HCT116 (cell line): ENCODE results near the gene RNH1. TPM values are rescaled to one million over a fixed set of nuclear protein-coding genes. Genes with fewer than 3 reads are reported as not detected.

Experiments used
- ATAC-seq: fragments of 200-7000 bp; cut with Tn5 transposase; 2 replicates; pipeline ENCODE4 v1.9.1; 2020; ENCODE audit warnings: mild to moderate bottlenecking, moderate library complexity
- BruUV-seq: library from RNA; stranded (reverse); fragments of 400-500 nt; replicated peaks from 2 replicates; lab custom pipeline; 2021; lab: Mats Ljungman, UMichigan
- CTCF ChIA-PET: fragments of 300-600 bp; sonication (Branson Sonifier 250); formaldehyde crosslinking; loops from one replicate; lab custom pipeline; 2021; ENCODE audit warnings: antibody characterized with exemption; lab: Charles Lee
- POLR2A ChIA-PET: fragments of 300-600, 350-600 bp; sonication (Branson Sonifier 250); formaldehyde crosslinking; loops from one replicate; lab custom pipeline; 2021; ENCODE audit warnings: antibody characterized with exemption; lab: Charles Lee
- RAD21 ChIA-PET, 2 experiments: fragments of 300-600 bp; sonication (Branson Sonifier 250); formaldehyde crosslinking; loops; one replicate each; lab custom pipeline; 2023; ENCODE audit warnings: low total read pairs in 2 of 2; ENCODE audit not compliant: uncharacterized antibody in 2 of 2, unreplicated experiment in 2 of 2, low non-redundant PET in 1 of 2; lab: Charles Lee
- DNase-seq: peaks from one replicate; pipeline ENCODE4 v3.0.0-alpha.2; 2010; ENCODE audit warnings: low read depth, low spot score
- H2AFZ ChIP-seq: fragments of 200-600 bp; shearing (Covaris generic), sonication (generic); 2 replicates; pipeline ENCODE4 v1.6.1; 2017; ENCODE audit warnings: low read depth, mixed run types, mixed read lengths, antibody characterized with exemption, low read length; ENCODE audit not compliant: poor library complexity, severe bottlenecking
- H3K27ac ChIP-seq: 2 replicates; pipeline ENCODE4 v1.5.1; 2012; ENCODE audit warnings: low read depth, low read length
- H3K27me3 ChIP-seq: fragments of 200-600 bp; sonication (generic); 2 replicates; pipeline ENCODE4 v1.6.1; 2016; ENCODE audit warnings: mixed run types, low read length, mixed read lengths; ENCODE audit not compliant: insufficient read depth
- H3K36me3 ChIP-seq, 2 experiments: fragments of 200-500 bp in 1 of 2; fragments of 200-600 bp in 1 of 2; sonication (Bioruptor generic) in 1 of 2; sonication (generic) in 1 of 2; 2 replicates each; pipeline versions ENCODE4 v1.5.1 to v1.6.1; 2014 to 2016; ENCODE audit warnings: low read length in 2 of 2, inconsistent platforms in 1 of 2, mixed read lengths in 1 of 2, mixed run types in 1 of 2; ENCODE audit not compliant: insufficient read depth in 2 of 2, control insufficient read depth in 1 of 2
- H3K4me1 ChIP-seq, 2 experiments: fragments of 200-600 bp in 1 of 2; sonication (generic) in 1 of 2; 2 replicates each; pipeline versions ENCODE4 v1.5.1 to v1.6.1; 2012 to 2017; ENCODE audit warnings: low read length in 2 of 2, inconsistent platforms in 1 of 2, mild to moderate bottlenecking in 1 of 2, mixed read lengths in 1 of 2, mixed run types in 1 of 2, moderate library complexity in 1 of 2; ENCODE audit not compliant: insufficient read depth in 2 of 2, control insufficient read depth in 1 of 2
- H3K4me2 ChIP-seq: fragments of 200-600 bp; sonication (generic); 2 replicates; pipeline ENCODE4 v1.6.1; 2017; ENCODE audit warnings: mixed run types, low read length, mixed read lengths
- H3K4me3 ChIP-seq, 2 experiments: fragments of 200-600 bp in 1 of 2; sonication (generic) in 1 of 2; replicated peaks in 1 of 2; 2 replicates each; pipeline ENCODE4 v1.5.1; 2011 to 2016; ENCODE audit warnings: low read length in 2 of 2, control low read depth in 1 of 2, low read depth in 1 of 2, mild to moderate bottlenecking in 1 of 2, mixed read lengths in 1 of 2, mixed run types in 1 of 2
- H3K79me2 ChIP-seq: fragments of 200-600 bp; sonication (generic); 2 replicates; pipeline ENCODE4 v1.6.1; 2017; ENCODE audit warnings: mild to moderate bottlenecking, mixed run types, low read length, moderate library complexity, mixed read lengths; ENCODE audit not compliant: insufficient read depth
- H3K9ac ChIP-seq: fragments of 200-600 bp; sonication (generic); 2 replicates; pipeline ENCODE4 v1.6.1; 2016; ENCODE audit warnings: low read length, mixed read lengths
- H3K9me2 ChIP-seq: fragments of 200-600 bp; sonication (generic), shearing (Covaris generic); 2 replicates; pipeline ENCODE4 v1.6.1; 2017; ENCODE audit warnings: mixed run types, mild to moderate bottlenecking, moderate library complexity; ENCODE audit not compliant: insufficient read depth
- H3K9me3 ChIP-seq, 2 experiments: fragments of 200-500 bp in 1 of 2; fragments of 200-600 bp in 1 of 2; sonication (Bioruptor generic) in 1 of 2; sonication (generic) in 1 of 2; 2 replicates each; pipeline ENCODE4 v1.6.1; 2014 to 2017; ENCODE audit warnings: low read length in 2 of 2, mixed read lengths in 2 of 2, inconsistent platforms in 1 of 2, low read depth in 1 of 2, mild to moderate bottlenecking in 1 of 2, mixed run types in 1 of 2, moderate library complexity in 1 of 2; ENCODE audit not compliant: control insufficient read depth in 1 of 2, insufficient read depth in 1 of 2
- H4K20me1 ChIP-seq: fragments of 200-600 bp; sonication (generic), shearing (Covaris generic); 2 replicates; pipeline ENCODE4 v1.6.1; 2017; ENCODE audit warnings: mixed run types, mild to moderate bottlenecking, moderate library complexity; ENCODE audit not compliant: insufficient read depth
- ATF3 ChIP-seq: IDR thresholded peaks from 2 replicates; pipeline ENCODE4 v1.6.1; 2012
- EGR1 ChIP-seq: IDR thresholded peaks from 2 replicates; pipeline ENCODE4 v1.6.1; 2012; ENCODE audit warnings: low read depth
- EZH2 ChIP-seq: fragments of 200-600 bp; sonication (generic); IDR thresholded peaks from 2 replicates; pipeline ENCODE4 v1.6.1; 2017; ENCODE audit warnings: antibody characterized with exemption, mixed run types
- MAX ChIP-seq: IDR thresholded peaks from 2 replicates; pipeline ENCODE4 v1.6.1; 2012
- POLR2AphosphoS5 ChIP-seq: IDR thresholded peaks from 2 replicates; pipeline ENCODE4 v1.6.1; 2011; ENCODE audit warnings: mild to moderate bottlenecking, low read depth, low read length, moderate library complexity
- RAD21 ChIP-seq: IDR thresholded peaks from 2 replicates; pipeline ENCODE4 v1.6.1; 2012; ENCODE audit warnings: low read depth, mild to moderate bottlenecking
- SRF ChIP-seq: IDR thresholded peaks from 2 replicates; pipeline ENCODE4 v1.6.1; 2012; ENCODE audit warnings: low read depth
- TCF7L2 ChIP-seq: IDR thresholded peaks from 2 replicates; pipeline ENCODE4 v1.7.0; 2011; ENCODE audit warnings: borderline replicate concordance, inconsistent platforms; ENCODE audit not compliant: insufficient read depth, insufficient read length; ENCODE audit errors: extremely low read depth
- YY1 ChIP-seq: IDR thresholded peaks from 2 replicates; pipeline ENCODE4 v1.6.1; 2011; ENCODE audit warnings: low read length, low read depth, moderate library complexity, mild to moderate bottlenecking; ENCODE audit not compliant: insufficient replicate concordance; ENCODE audit errors: extremely low read depth
- ZFX ChIP-seq: fragments of 450-650 bp; IDR thresholded peaks from 2 replicates; pipeline ENCODE4 v1.6.1; 2017
- intact Hi-C: fragments of 100-400 bp; cut with micrococcal nuclease; formaldehyde crosslinking; loops from 2 replicates; pipeline ENCODE4 v1.10.0; 2022
- total RNA-seq: library from RNA; stranded (reverse); gene quantifications from one replicate; pipeline ENCODE4 v1.2.1, GENCODE V29; 2021; ENCODE audit not compliant: unreplicated experiment
- TF ChIP-seq, protein P1 (sequence below), 3 experiments: fragments of 200-600 bp in 1 of 3; sonication (generic) in 1 of 3; IDR thresholded peaks in 2 of 3; conservative IDR thresholded peaks in 1 of 3; 2 replicates each; pipeline ENCODE4 v1.5.1; 2012 to 2017; ENCODE audit warnings: low read depth in 2 of 3, low read length in 2 of 3, antibody characterized with exemption in 1 of 3, borderline replicate concordance in 1 of 3, control low read depth in 1 of 3, mild to moderate bottlenecking in 1 of 3, mixed read lengths in 1 of 3, mixed run types in 1 of 3, moderate library complexity in 1 of 3; ENCODE audit not compliant: insufficient read depth in 1 of 3

The RNH1 gene
- total RNA-seq, 1 experiment from 2014 or later: 120 TPM

DNA sequence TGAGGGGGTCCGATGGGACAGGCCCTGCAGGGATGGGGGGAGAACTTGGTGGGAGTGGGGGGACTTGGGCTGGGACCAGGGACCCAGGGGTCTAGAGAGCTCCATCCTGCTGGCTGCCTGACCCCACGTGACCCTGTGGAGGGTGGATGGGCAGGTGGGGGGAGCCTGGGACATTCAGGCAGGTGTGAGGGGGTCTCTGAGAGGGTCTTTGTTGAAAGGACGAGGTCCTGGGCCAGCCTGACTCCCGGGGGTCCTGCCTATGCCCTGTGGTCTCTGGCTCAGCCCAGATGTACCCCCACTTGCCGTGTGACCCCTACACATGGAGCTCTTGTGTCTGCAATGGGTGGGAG, 37.8 kb upstream of the RNH1 start:
- no peak overlapping the region for H2AFZ ChIP-seq
- CTCF ChIA-PET: no interaction called here
- no peaks in the 10 kb centered on the region for H3K36me3 ChIP-seq
- ATAC-seq: no peak
- no peak for TF ChIP-seq EGR1
- no peak for TF ChIP-seq TCF7L2
- no peak for TF ChIP-seq POLR2AphosphoS5
- no peak for TF ChIP-seq ZFX
- TF ChIP-seq MAX: no peak
- no peak for TF ChIP-seq YY1
- no peak for TF ChIP-seq EZH2
- TF ChIP-seq, protein P1, sequence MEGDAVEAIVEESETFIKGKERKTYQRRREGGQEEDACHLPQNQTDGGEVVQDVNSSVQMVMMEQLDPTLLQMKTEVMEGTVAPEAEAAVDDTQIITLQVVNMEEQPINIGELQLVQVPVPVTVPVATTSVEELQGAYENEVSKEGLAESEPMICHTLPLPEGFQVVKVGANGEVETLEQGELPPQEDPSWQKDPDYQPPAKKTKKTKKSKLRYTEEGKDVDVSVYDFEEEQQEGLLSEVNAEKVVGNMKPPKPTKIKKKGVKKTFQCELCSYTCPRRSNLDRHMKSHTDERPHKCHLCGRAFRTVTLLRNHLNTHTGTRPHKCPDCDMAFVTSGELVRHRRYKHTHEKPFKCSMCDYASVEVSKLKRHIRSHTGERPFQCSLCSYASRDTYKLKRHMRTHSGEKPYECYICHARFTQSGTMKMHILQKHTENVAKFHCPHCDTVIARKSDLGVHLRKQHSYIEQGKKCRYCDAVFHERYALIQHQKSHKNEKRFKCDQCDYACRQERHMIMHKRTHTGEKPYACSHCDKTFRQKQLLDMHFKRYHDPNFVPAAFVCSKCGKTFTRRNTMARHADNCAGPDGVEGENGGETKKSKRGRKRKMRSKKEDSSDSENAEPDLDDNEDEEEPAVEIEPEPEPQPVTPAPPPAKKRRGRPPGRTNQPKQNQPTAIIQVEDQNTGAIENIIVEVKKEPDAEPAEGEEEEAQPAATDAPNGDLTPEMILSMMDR (IDR thresholded peaks at IDR 0.05 in 2 of 3, conservative IDR thresholded peaks at IDR 0.05 in 1 of 3; ENCODE audit: borderline replicate concordance in 1 of 3, insufficient read depth in 1 of 3, low read depth in 2 of 3, low read length in 2 of 3): no peak
- no peak for TF ChIP-seq SRF
- no peak for TF ChIP-seq RAD21
- TF ChIP-seq ATF3: no peak
- TF ChIP-seq, all 23 proteins: peak for 0
- RAD21 ChIA-PET: no interaction called here
- Histone ChIP-seq H3K4me3 (no peak overlapping the region), H3K9ac (no peak overlapping the region), H3K9me3 (no peaks in the 10 kb centered on the region), H3K4me2 (no peak overlapping the region), H4K20me1 (no peaks in the 10 kb centered on the region), H3K79me2 (no peaks in the 10 kb centered on the region), H3K4me1 (peaks cover 0 to 10% of the 10 kb centered on the region in 2 experiments; a peak in 2 of 4 replicates), H3K27me3 (no peaks in the 10 kb centered on the region), H3K27ac (no peak overlapping the region), H3K9me2 (no peaks in the 10 kb centered on the region)
- BruUV-seq: no TSS peak
- DNase-seq: no peak
- POLR2A ChIA-PET: no interaction called here
- intact Hi-C loops: no loop called here
